Measurements from ENCODE around the gene SQSTM1. TPM values are rescaled to one million over a fixed set of nuclear protein-coding genes. Genes with fewer than 3 reads are reported as not detected.

Gene SQSTM1
- total and polyA plus RNA-seq, 4 donors: 127 to 330 (median 256) TPM

- Histone ChIP-seq H3K9ac (ENCODE audit: low read depth in 1 of 2, low read length in 2 of 2) (no peak overlapping the region), H3K27ac (ENCODE audit: low read depth in 1 of 2, low read length in 2 of 2) (no peak overlapping the region), H3K4me3 (ENCODE audit: low read depth in 1 of 3, low read length in 3 of 3) (no peak overlapping the region), H3K36me3 (ENCODE audit: control insufficient read depth in 4 of 4, insufficient read depth in 3 of 4, low read depth in 1 of 4, low read length in 3 of 4) (peaks cover 14 to 58% (median 19%) of the 10 kb centered on the region in 4 donors), H3K9me3 (ENCODE audit: control insufficient read depth in 4 of 4, low read length in 3 of 4) (no peaks in the 10 kb centered on the region), H3K27me3 (ENCODE audit: control insufficient read depth in 4 of 4, insufficient read depth in 4 of 4, low read length in 3 of 4) (no peaks in the 10 kb centered on the region), H3K4me1 (ENCODE audit: control insufficient read depth in 4 of 4, insufficient read depth in 4 of 4, low read length in 3 of 4) (no peaks in the 10 kb centered on the region)
- 97% methylated on average over 7 of the region's 7 CpGs for WGBS
- no peak for DNase-seq (ENCODE audit: low spot score)
- TF ChIP-seq FOXA2 (IDR thresholded peaks at IDR 0.05) (no peak), MAX (IDR thresholded peaks at IDR 0.05) (no peak), ZBTB33 (IDR thresholded peaks at IDR 0.05) (no peak), HNF4A (conservative IDR thresholded peaks at IDR 0.05) (no peak), GABPA (IDR thresholded peaks at IDR 0.05 in 1 of 2, conservative IDR thresholded peaks at IDR 0.05 in 1 of 2) (no peak), EGR1 (IDR thresholded peaks at IDR 0.05; ENCODE audit: low read depth in 2 of 2) (no peak)
Observed at GRCh38 chr5:179864686-179865085, 44.0 kb downstream of the SQSTM1 start.

- DNase-seq (ENCODE audit: low spot score): no peak
- H3K36me3 ChIP-seq (ENCODE audit: control insufficient read depth in 4 of 4, insufficient read depth in 3 of 4, low read depth in 1 of 4, low read length in 3 of 4): peaks cover 16 to 68% (median 25%) of the 10 kb centered on the region in 4 donors
Observed at GRCh38 chr5:179865491-179866240, 45.0 kb downstream of the SQSTM1 start.

GRCh38 chr5:179866241-179867078 is 45.8 kb downstream of the SQSTM1 start:
- H3K4me3 ChIP-seq (ENCODE audit: low read depth in 1 of 3, low read length in 3 of 3): no peak overlapping the region
- no peak overlapping the region for H3K9ac ChIP-seq (ENCODE audit: low read depth in 1 of 2, low read length in 2 of 2)
- no peak for DNase-seq (ENCODE audit: low spot score)
- H3K9me3 ChIP-seq (ENCODE audit: control insufficient read depth in 4 of 4, low read length in 3 of 4): no peaks in the 10 kb centered on the region
- no peak overlapping the region for H3K27ac ChIP-seq (ENCODE audit: low read depth in 1 of 2, low read length in 2 of 2)
- WGBS: 92% methylated on average over 21 of the region's 21 CpGs
- H3K36me3 ChIP-seq (ENCODE audit: control insufficient read depth in 4 of 4, insufficient read depth in 3 of 4, low read depth in 1 of 4, low read length in 3 of 4): peaks cover 16 to 76% (median 30%) of the 10 kb centered on the region in 4 donors
- TF ChIP-seq ZBTB33 (IDR thresholded peaks at IDR 0.05) (no peak), NR2F2 (IDR thresholded peaks at IDR 0.05) (no peak), CTCF (IDR thresholded peaks at IDR 0.05; ENCODE audit: low read depth, low read length, missing input control) (no peak), REST (IDR thresholded peaks at IDR 0.05) (no peak), FOXA1 (IDR thresholded peaks at IDR 0.05) (no peak), EGR1 (IDR thresholded peaks at IDR 0.05; ENCODE audit: low read depth in 2 of 2) (no peak), RAD21 (IDR thresholded peaks at IDR 0.05) (peak; percentile 9 to 44)
- H3K27me3 ChIP-seq (ENCODE audit: control insufficient read depth in 4 of 4, insufficient read depth in 4 of 4, low read length in 3 of 4): no peaks in the 10 kb centered on the region
- no peaks in the 10 kb centered on the region for H3K4me1 ChIP-seq (ENCODE audit: control insufficient read depth in 4 of 4, insufficient read depth in 4 of 4, low read length in 3 of 4)

More at GRCh38 chr5:179865491-179866240, 45.0 kb downstream of the SQSTM1 start:
- 92% methylated on average over 15 of the region's 15 CpGs for WGBS
- TF ChIP-seq MAX (IDR thresholded peaks at IDR 0.05) (no peak), TAF1 (conservative IDR thresholded peaks at IDR 0.05) (no peak)
- Histone ChIP-seq H3K27me3 (ENCODE audit: control insufficient read depth in 4 of 4, insufficient read depth in 4 of 4, low read length in 3 of 4) (no peaks in the 10 kb centered on the region), H3K9me3 (ENCODE audit: control insufficient read depth in 4 of 4, low read length in 3 of 4) (no peaks in the 10 kb centered on the region), H3K9ac (ENCODE audit: low read depth in 1 of 2, low read length in 2 of 2) (no peak overlapping the region), H3K27ac (ENCODE audit: low read depth in 1 of 2, low read length in 2 of 2) (no peak overlapping the region), H3K4me1 (ENCODE audit: control insufficient read depth in 4 of 4, insufficient read depth in 4 of 4, low read length in 3 of 4) (no peaks in the 10 kb centered on the region), H3K4me3 (ENCODE audit: low read depth in 1 of 3, low read length in 3 of 3) (no peak overlapping the region)

Measured in liver (tissue), 9 donors.